ENCODE results near the gene DAPL1. TPM values are rescaled to one million over a fixed set of nuclear protein-coding genes. Genes with fewer than 3 reads are reported as not detected.

The DAPL1 gene
- total RNA-seq, 2 experiments from 2014 or later: not detected

DNA sequence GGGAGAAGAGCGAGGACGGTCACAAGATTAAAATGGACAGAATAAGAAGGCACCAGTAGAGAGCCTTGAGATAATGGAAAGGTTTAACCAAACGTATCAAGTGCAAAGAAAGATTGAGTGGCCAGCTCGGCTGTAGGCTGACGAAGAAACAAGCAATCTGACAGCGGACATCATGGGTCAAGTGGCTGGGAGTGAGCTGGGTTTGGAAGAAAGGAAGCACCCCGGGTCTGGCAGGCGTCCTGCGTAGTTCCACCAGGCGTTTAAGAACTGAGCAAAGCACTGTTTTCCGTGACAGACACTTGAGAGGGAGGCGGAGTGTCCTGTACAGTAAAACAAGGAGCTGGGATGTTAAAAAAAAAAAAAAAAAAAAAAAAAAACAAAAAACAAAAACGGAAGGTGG is 27.1 kb downstream of the DAPL1 start:
- ChIA-PET POLR2A (no interaction called here), CTCF (no interaction called here)
- Mint-ChIP-seq H3K4me3 (no peak overlapping the region), H3K9me3 (no peaks in the 10 kb centered on the region), H3K4me1 (ENCODE audit: low read depth) (no peaks in the 10 kb centered on the region), H3K27ac (no peak overlapping the region), H3K27me3 (no peaks in the 10 kb centered on the region), H3K36me3 (ENCODE audit: low read depth) (no peaks in the 10 kb centered on the region)
- no peak overlapping the region for H3K27ac ChIP-seq (ENCODE audit: low read depth in 1 of 2, low read length in 2 of 2)
- H3K36me3 ChIP-seq (ENCODE audit: insufficient read depth, low read length): no peaks in the 10 kb centered on the region
- TF ChIP-seq, protein P1, sequence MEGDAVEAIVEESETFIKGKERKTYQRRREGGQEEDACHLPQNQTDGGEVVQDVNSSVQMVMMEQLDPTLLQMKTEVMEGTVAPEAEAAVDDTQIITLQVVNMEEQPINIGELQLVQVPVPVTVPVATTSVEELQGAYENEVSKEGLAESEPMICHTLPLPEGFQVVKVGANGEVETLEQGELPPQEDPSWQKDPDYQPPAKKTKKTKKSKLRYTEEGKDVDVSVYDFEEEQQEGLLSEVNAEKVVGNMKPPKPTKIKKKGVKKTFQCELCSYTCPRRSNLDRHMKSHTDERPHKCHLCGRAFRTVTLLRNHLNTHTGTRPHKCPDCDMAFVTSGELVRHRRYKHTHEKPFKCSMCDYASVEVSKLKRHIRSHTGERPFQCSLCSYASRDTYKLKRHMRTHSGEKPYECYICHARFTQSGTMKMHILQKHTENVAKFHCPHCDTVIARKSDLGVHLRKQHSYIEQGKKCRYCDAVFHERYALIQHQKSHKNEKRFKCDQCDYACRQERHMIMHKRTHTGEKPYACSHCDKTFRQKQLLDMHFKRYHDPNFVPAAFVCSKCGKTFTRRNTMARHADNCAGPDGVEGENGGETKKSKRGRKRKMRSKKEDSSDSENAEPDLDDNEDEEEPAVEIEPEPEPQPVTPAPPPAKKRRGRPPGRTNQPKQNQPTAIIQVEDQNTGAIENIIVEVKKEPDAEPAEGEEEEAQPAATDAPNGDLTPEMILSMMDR (IDR thresholded peaks at IDR 0.05): no peak
- H3K4me3 ChIP-seq (ENCODE audit: low read length): no peak overlapping the region
- H3K4me1 ChIP-seq (ENCODE audit: insufficient read depth, low read length): no peaks in the 10 kb centered on the region
- H3K9me3 ChIP-seq (ENCODE audit: control insufficient read depth in 1 of 2, insufficient read depth in 1 of 2, low read length in 2 of 2): no peaks in the 10 kb centered on the region
- ATAC-seq (ENCODE audit: poor library complexity) (no peak), DNase-seq (no peak)
- intact Hi-C loops (cut with DNase I, micrococcal nuclease): no loop called here
- H3K27me3 ChIP-seq (ENCODE audit: control insufficient read depth in 1 of 2, insufficient read depth in 2 of 2, low read length in 2 of 2): no peaks in the 10 kb centered on the region

GRCh38 chr2:158823486-158824237 is 28.5 kb downstream of the DAPL1 start:
- Histone ChIP-seq H3K27me3 (ENCODE audit: control insufficient read depth in 1 of 2, insufficient read depth in 2 of 2, low read length in 2 of 2) (no peaks in the 10 kb centered on the region), H3K4me3 (ENCODE audit: low read length) (no peak overlapping the region), H3K4me1 (ENCODE audit: insufficient read depth, low read length) (no peaks in the 10 kb centered on the region), H3K9me3 (ENCODE audit: control insufficient read depth in 1 of 2, insufficient read depth in 1 of 2, low read length in 2 of 2) (no peaks in the 10 kb centered on the region), H3K27ac (ENCODE audit: low read depth in 1 of 2, low read length in 2 of 2) (no peak overlapping the region), H3K36me3 (ENCODE audit: insufficient read depth, low read length) (no peaks in the 10 kb centered on the region)
- no peak for DNase-seq
- Mint-ChIP-seq H3K4me1 (ENCODE audit: low read depth) (no peaks in the 10 kb centered on the region), H3K27me3 (no peaks in the 10 kb centered on the region), H3K9me3 (no peaks in the 10 kb centered on the region), H3K4me3 (no peak overlapping the region), H3K27ac (no peak overlapping the region), H3K36me3 (ENCODE audit: low read depth) (no peaks in the 10 kb centered on the region)
- intact Hi-C loops (cut with DNase I, micrococcal nuclease): no loop called here
- TF ChIP-seq, protein P1 (IDR thresholded peaks at IDR 0.05): no peak
- POLR2A ChIA-PET: no interaction called here
- CTCF ChIA-PET: no interaction called here
- ATAC-seq (ENCODE audit: poor library complexity): no peak

DNA sequence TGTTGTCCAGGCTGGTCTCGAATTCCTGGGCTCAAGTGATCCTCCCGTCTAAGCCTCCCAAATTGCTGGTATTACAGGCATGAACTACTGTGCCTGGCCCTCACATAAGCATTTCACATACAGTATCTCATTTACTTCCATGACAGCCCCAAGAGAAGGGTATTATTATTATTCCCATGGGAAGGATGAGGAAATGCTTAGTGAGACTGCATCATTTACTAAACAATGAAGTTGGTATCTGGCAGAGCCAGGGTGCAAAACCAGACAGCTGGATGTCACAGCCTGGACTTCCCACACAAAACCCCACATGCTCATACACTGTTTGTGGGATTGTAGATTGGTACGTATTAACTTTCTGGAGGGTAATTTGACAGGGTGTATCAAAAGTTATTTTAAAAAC is 29.9 kb downstream of the DAPL1 start:
- no peak for ATAC-seq (ENCODE audit: poor library complexity)
- Mint-ChIP-seq H3K9me3 (no peaks in the 10 kb centered on the region), H3K36me3 (ENCODE audit: low read depth) (no peaks in the 10 kb centered on the region), H3K27ac (no peak overlapping the region), H3K4me1 (ENCODE audit: low read depth) (no peaks in the 10 kb centered on the region), H3K4me3 (no peak overlapping the region), H3K27me3 (no peaks in the 10 kb centered on the region)
- H3K27ac ChIP-seq (ENCODE audit: low read depth in 1 of 2, low read length in 2 of 2): no peak overlapping the region
- intact Hi-C loops (cut with DNase I, micrococcal nuclease): no loop called here
- no peaks in the 10 kb centered on the region for H3K9me3 ChIP-seq (ENCODE audit: control insufficient read depth in 1 of 2, insufficient read depth in 1 of 2, low read length in 2 of 2)
- ChIA-PET CTCF (no interaction called here), POLR2A (no interaction called here)
- H3K36me3 ChIP-seq (ENCODE audit: insufficient read depth, low read length): no peaks in the 10 kb centered on the region
- no peak overlapping the region for H3K4me3 ChIP-seq (ENCODE audit: low read length)
- no peak for DNase-seq
- H3K27me3 ChIP-seq (ENCODE audit: control insufficient read depth in 1 of 2, insufficient read depth in 2 of 2, low read length in 2 of 2): no peaks in the 10 kb centered on the region
- TF ChIP-seq, protein P1 (IDR thresholded peaks at IDR 0.05): no peak
- H3K4me1 ChIP-seq (ENCODE audit: insufficient read depth, low read length): no peaks in the 10 kb centered on the region
